ENCODE results near the gene EPHB2. TPM values are rescaled to one million over a fixed set of nuclear protein-coding genes. Genes with fewer than 3 reads are reported as not detected.

The EPHB2 gene
- total and polyA plus RNA-seq, 2 donors (not counting 3 experiments of a cell fraction or from before 2014, with no cell fraction given) = 50.8 to 69.1 TPM

- BruUV-seq (replicated peaks) = no TSS peak
- FAIRE-seq = no peak
- no peaks in the 10 kb centered on the region for H4K20me1 ChIP-seq (replicated peaks; ENCODE audit: control insufficient read depth, extremely low read depth, insufficient read depth, low read length)
- no peak overlapping the region for H3K4me3 ChIP-seq (replicated peaks in 1 of 3; ENCODE audit: insufficient read depth in 1 of 3, low read depth in 1 of 3, low read length in 3 of 3)
- TF ChIP-seq POLR2A (IDR thresholded peaks at IDR 0.05; ENCODE audit: low read depth, low read length) = no peak
- TF ChIP-seq EZH2 (IDR thresholded peaks at IDR 0.05; ENCODE audit: borderline replicate concordance, low read depth, low read length, severe bottlenecking) = no peak
- no peak for TF ChIP-seq JUN (IDR thresholded peaks at IDR 0.05; ENCODE audit: borderline replicate concordance, insufficient read depth, insufficient read length, low read depth)
- TF ChIP-seq CTCF (IDR thresholded peaks at IDR 0.05; ENCODE audit: extremely low read depth in 1 of 2, insufficient read depth in 1 of 2, low read depth in 1 of 2, low read length in 2 of 2) = no peak
- TF ChIP-seq MAX (IDR thresholded peaks at IDR 0.05; ENCODE audit: insufficient read depth, insufficient read length) = no peak
- TF ChIP-seq FOS (IDR thresholded peaks at IDR 0.05; ENCODE audit: borderline replicate concordance, insufficient read depth, low read length) = no peak
- no peak for TF ChIP-seq GATA2 (IDR thresholded peaks at IDR 0.05; ENCODE audit: insufficient read depth, insufficient read length, low read depth, low read length)
- TF ChIP-seq MYC (IDR thresholded peaks at IDR 0.05; ENCODE audit: low read depth, low read length) = no peak
- TF ChIP-seq POLR2AphosphoS5 (IDR thresholded peaks at IDR 0.05; ENCODE audit: insufficient read depth, low read depth, low read length) = no peak
- H3K36me3 ChIP-seq (ENCODE audit: control insufficient read depth in 2 of 2, extremely low read depth in 1 of 2, insufficient read depth in 2 of 2, low read length in 2 of 2) = peaks cover 2 to 8% of the 10 kb centered on the region in 2 experiments
- intact Hi-C loops (cut with micrococcal nuclease) (no loop called here), dilution Hi-C loops (cut with MboI; ENCODE audit: extremely low pct_ligation_motif_present, low sequenced_read_pairs) (no loop called here)
- DNase-seq (ENCODE audit: low read depth, low spot score) = no peak
- H3K9me1 ChIP-seq (replicated peaks; ENCODE audit: control insufficient read depth, extremely low read depth, insufficient read depth, low read length) = no peaks in the 10 kb centered on the region
- no peak overlapping the region for H3K27ac ChIP-seq (ENCODE audit: insufficient read depth, low read depth, low read length)
- peaks cover 7% of the 10 kb centered on the region for H3K79me2 ChIP-seq (ENCODE audit: control insufficient read depth, insufficient read depth, low read length)
- no peak overlapping the region for H2AFZ ChIP-seq (ENCODE audit: low read depth, low read length)
- ChIA-PET CTCF (interaction anchor here (1.5 to 1.6 kb wide), 3 partner anchors 8 to 82 kb away, joined by 5 to 6 read pairs (median 6); no protein-coding TSS in a partner anchor), POLR2A (no interaction called here)
- no peak overlapping the region for H3K9ac ChIP-seq (replicated peaks; ENCODE audit: extremely low read depth, insufficient read depth, low read length)
- no peak overlapping the region for H3K4me2 ChIP-seq (ENCODE audit: insufficient read depth, low read length)
- no peaks in the 10 kb centered on the region for H3K27me3 ChIP-seq (ENCODE audit: control insufficient read depth in 2 of 2, insufficient read depth in 2 of 2, low read length in 2 of 2)
- no peaks in the 10 kb centered on the region for H3K4me1 ChIP-seq (ENCODE audit: control insufficient read depth, extremely low read depth, insufficient read depth, low read length)
- no peaks in the 10 kb centered on the region for H3K9me3 ChIP-seq (replicated peaks; ENCODE audit: control insufficient read depth, insufficient read depth, low read length)
These were observed 76.3 kb downstream of the EPHB2 start for GRCh38 chr1:22786719-22787489.
